Forelimb muscle (tissue), 1 donor: ENCODE measurements around the gene PRODH2. TPM values are rescaled to one million over a fixed set of nuclear protein-coding genes. Genes with fewer than 3 reads are reported as not detected.
"Not testable (repeated sequence)": the region's sequence is repeated elsewhere in the genome, so short reads cannot be mapped to it uniquely, and the experiment has no call there.

Experiments used
- DNase-seq: peaks from one replicate; pipeline ENCODE4 v3.0.0-alpha.2; 2013; ENCODE audit warnings: low read depth
- polyA plus RNA-seq: library from polyadenylated mRNA; unstranded; fragments of 120-200 nt; gene quantifications from one replicate; pipeline ENCODE4 v1.2.1, GENCODE V29; 2013; ENCODE audit not compliant: insufficient read length

The PRODH2 gene
- polyA plus RNA-seq, 1 donor = not detected

- no peak for DNase-seq
These were observed 31.2 kb upstream of the PRODH2 start for GRCh38 chr19:35843676-35844481.

- no peak for DNase-seq
These were observed 30.1 kb upstream of the PRODH2 start for GRCh38 chr19:35842666-35843272.

GRCh38 chr19:35841961-35842595 is 29.4 kb upstream of the PRODH2 start:
- no peak for DNase-seq

GRCh38 chr19:35836096-35836495 is 23.5 kb upstream of the PRODH2 start:
- DNase-seq = not testable (repeated sequence)

GRCh38 chr19:35833972-35834371 is 21.3 kb upstream of the PRODH2 start:
- DNase-seq = no peak

GRCh38 chr19:35832054-35832453 is 19.4 kb upstream of the PRODH2 start:
- DNase-seq = no peak

GRCh38 chr19:35830986-35831385 is 18.3 kb upstream of the PRODH2 start:
- no peak for DNase-seq

GRCh38 chr19:35828692-35829301 is 16.2 kb upstream of the PRODH2 start:
- DNase-seq = peak; percentile 67

GRCh38 chr19:35824150-35824549 is 11.5 kb upstream of the PRODH2 start:
- DNase-seq = no peak

GRCh38 chr19:35822579-35822978 is 9.9 kb upstream of the PRODH2 start:
- DNase-seq = no peak

GRCh38 chr19:35818445-35818844 is 5.8 kb upstream of the PRODH2 start:
- DNase-seq = no peak

- no peak for DNase-seq
These were observed 4.2 kb upstream of the PRODH2 start for GRCh38 chr19:35816846-35817245.

GRCh38 chr19:35816262-35816661 is 3.6 kb upstream of the PRODH2 start:
- no peak for DNase-seq

GRCh38 chr19:35813043-35813890 is 622 bp upstream of the PRODH2 start:
- DNase-seq = no peak

GRCh38 chr19:35811317-35812219 is 1.1 kb downstream of the PRODH2 start:
- DNase-seq = no peak

GRCh38 chr19:35807633-35808032 is 5.0 kb downstream of the PRODH2 start:
- DNase-seq = no peak

- DNase-seq = no peak
These were observed 6.0 kb downstream of the PRODH2 start for GRCh38 chr19:35806597-35806996.

- no peak for DNase-seq
These were observed 7.0 kb downstream of the PRODH2 start for GRCh38 chr19:35805526-35806102.

GRCh38 chr19:35801828-35802227 is 10.8 kb downstream of the PRODH2 start:
- no peak for DNase-seq

- no peak for DNase-seq
These were observed 15.0 kb downstream of the PRODH2 start for GRCh38 chr19:35797663-35798062.
